Measurements from ENCODE around the gene EPS8L3.
"Not testable (repeated sequence)": the region's sequence is repeated elsewhere in the genome, so short reads cannot be mapped to it uniquely, and the experiment has no call there.

The EPS8L3 gene

DNA sequence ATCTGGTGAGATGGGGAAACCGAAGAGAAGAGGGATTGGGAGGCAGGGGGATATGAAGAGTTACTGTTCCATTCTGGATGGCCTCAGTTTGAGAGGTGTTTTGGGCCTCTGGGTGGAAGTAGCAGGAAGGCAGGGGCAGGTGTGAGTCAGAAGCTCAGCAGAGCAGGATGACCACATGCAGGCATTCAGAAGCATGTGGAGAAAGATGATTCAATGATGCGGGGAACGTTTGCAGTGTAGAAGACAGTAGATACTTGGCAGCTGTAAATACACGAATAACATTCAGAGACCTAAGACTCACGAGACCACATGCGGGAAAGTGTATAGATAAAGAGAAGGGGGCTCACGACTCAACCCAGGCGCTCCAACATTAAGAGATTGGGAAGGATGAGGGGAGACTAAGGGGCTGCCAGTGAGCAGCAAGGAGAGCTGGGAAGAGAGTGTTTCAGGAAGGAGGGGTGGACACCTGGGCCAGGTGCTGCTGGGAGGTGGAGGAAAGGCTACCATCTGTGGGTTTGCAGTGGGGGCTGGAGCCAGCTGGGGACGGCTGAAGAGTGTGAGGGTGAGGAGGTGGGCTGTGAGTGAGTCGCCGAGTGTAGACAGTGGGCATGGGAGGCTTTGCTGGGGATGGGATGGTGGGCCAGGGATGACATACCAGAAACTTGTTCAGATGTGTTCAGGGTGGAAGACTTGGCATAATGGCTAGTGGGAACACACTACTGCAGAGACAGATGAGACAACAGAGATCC is 5.8 kb upstream of the EPS8L3 start:
- TF ChIP-seq, protein P1, sequence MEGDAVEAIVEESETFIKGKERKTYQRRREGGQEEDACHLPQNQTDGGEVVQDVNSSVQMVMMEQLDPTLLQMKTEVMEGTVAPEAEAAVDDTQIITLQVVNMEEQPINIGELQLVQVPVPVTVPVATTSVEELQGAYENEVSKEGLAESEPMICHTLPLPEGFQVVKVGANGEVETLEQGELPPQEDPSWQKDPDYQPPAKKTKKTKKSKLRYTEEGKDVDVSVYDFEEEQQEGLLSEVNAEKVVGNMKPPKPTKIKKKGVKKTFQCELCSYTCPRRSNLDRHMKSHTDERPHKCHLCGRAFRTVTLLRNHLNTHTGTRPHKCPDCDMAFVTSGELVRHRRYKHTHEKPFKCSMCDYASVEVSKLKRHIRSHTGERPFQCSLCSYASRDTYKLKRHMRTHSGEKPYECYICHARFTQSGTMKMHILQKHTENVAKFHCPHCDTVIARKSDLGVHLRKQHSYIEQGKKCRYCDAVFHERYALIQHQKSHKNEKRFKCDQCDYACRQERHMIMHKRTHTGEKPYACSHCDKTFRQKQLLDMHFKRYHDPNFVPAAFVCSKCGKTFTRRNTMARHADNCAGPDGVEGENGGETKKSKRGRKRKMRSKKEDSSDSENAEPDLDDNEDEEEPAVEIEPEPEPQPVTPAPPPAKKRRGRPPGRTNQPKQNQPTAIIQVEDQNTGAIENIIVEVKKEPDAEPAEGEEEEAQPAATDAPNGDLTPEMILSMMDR (IDR thresholded peaks at IDR 0.05; ENCODE audit: low read depth, low read length), result no peak
- H3K4me3 ChIP-seq (ENCODE audit: low read depth, low read length), result no peak overlapping the region

DNA sequence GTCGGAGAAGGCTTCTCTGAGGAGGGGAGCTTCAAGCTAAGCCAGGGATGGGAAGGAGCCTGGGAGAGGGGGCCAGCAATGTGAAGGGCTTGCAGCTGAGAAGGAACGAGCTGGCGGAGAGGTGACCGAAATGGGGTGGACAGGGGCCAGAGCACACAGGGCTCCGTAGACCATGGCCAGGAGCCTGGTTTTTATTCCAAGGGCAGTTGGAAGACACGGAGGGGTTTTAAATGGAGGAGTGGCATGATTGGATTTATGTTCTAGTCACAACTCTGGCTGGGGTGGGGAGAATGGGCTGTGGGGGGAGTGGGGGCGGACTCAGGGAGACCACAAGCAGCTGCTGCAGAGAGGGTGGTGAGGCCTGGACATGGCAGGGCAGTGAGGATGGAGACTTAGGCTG is 5.1 kb upstream of the EPS8L3 start:
- no peak overlapping the region for H3K4me3 ChIP-seq (ENCODE audit: low read depth, low read length)
- TF ChIP-seq, protein P1 (IDR thresholded peaks at IDR 0.05; ENCODE audit: low read depth, low read length), result no peak

DNA sequence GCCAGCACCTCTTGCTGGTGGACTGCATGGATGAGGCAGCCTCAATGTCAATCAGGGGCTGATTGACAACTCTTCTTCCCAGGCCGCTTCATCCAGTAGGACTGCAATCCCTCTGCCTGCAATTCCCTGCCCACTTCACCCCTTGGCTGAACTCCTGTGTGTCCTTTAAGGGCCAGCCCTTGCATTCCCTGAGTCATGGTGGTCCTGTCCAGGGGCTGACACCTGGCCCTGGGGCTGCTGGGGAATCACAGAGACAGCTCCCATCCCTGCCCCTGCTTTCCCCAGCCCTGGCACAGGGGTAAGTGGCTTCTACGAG is 4.6 kb upstream of the EPS8L3 start:
- no peak overlapping the region for H3K4me3 ChIP-seq (ENCODE audit: low read depth, low read length)
- TF ChIP-seq, protein P1 (IDR thresholded peaks at IDR 0.05; ENCODE audit: low read depth, low read length), result no peak

DNA sequence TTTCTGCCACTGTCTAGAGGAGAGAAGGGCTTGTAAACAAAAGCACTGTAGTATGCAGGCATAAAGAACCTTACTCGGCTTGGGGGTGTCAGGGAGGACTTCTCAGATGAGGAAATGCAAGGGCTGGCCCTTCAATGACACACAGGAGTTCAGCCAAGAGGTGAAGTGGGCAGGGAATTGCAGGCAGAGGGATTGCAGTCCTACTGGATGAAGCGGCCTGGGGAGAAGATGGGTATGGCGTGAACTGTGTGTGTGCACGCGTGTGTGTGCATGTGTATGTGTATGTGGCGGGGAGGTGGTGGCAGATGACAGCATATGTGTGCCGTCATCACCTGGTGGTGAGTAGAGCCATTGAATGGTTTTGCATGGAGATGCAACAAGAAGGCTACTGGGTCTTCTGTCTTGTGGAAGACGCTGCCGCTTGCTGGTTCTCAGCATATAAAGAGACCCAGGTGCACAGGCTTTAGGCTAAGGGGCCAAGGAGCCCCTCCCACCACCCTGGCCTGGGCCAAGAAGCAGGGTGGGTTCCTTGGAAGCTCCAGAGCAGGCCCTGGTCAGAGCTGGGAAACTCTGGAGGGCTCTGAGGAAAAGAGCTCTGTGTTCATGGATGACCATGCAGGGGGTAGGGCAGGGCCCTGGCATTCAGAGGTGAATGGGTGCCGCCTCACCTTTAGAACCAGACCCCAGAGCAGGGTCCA is 4.1 kb upstream of the EPS8L3 start:
- H3K4me3 ChIP-seq (ENCODE audit: low read depth, low read length), result no peak overlapping the region
- TF ChIP-seq, protein P1 (IDR thresholded peaks at IDR 0.05; ENCODE audit: low read depth, low read length), result no peak

DNA sequence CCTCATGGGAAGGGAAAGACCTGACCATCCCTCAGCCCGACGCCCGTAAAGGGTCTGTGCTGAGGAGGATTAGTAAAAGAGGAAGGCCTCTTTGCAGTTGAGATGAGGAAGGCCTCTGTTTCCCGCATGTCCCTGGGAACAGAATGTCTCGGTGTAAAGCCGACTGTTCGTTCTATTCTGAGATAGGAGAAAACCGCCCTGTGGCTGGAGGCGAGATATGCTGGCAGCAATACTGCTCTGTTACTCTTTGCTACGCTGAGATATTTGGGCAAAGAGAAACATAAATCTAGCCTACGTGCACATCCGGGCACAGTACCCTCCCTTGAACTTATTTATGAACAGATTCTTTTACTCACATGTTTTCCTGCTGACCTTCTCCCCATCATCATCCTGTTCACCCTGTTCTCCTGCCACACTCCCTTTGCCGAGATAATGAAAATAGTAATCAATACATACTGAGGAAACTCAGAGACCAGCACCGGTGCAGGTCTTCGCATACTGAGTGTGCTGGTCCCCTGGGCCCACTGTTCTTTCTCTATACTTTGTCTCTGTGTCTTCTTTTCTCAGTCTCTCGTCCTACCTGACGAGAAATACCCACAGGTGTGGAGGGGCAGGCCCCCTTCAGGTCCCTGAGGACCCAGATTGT is 3.4 kb upstream of the EPS8L3 start:
- not testable (repeated sequence) for H3K4me3 ChIP-seq (ENCODE audit: low read depth, low read length)

DNA sequence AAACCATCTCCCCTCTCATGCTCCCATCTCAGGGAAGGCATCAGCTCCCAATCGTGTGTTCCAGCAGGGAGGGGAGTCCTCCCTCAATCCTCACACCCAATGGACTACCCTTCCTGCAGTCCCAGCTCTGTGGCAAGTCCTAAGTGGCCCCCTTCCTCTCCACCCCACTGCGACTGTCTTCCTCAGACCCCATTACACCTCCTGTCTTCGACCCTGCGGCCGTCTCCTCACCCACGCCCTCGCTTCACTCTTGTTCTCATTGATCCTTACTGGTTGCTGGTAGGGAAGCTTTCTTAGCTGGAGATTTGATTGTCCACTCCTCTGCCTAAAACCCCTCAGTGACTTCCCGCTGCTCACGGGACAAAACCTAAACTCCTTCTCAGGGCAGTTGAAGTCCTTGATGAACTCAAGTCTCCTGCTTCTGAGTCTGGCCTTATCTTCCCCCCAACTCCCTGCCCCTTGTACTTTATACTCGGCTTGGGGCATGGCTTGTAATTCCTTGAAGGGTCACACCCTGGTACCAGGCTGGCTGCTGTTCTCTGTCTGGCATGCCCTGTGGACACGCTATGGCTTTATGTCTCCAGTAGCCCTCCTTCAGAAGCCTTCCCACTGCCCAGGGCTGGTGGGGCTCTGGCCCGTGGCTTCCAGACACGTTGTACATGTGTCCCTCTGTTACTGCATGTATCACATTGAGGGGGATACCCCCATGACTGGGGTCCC is 2.3 kb upstream of the EPS8L3 start:
- H3K4me3 ChIP-seq (ENCODE audit: low read depth, low read length), result no peak overlapping the region
- TF ChIP-seq, protein P1 (IDR thresholded peaks at IDR 0.05; ENCODE audit: low read depth, low read length), result no peak

DNA sequence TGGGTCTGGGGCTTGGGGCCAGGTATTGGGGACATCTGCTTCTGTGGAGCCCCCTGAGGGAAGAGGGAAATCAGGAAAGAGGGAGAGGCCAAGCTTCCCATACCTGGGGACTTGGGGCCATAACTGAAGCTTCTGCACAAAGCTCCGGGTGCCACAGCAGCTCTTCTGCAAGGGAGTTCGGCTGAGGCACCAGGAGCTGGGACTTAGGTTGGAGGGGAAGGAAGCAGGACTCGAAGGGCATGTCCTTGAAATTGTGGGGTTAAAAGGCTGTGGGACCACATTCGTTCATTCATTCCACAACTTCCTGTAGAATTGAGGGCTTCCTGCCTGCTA is 1.7 kb upstream of the EPS8L3 start:
- TF ChIP-seq, protein P1 (IDR thresholded peaks at IDR 0.05; ENCODE audit: low read depth, low read length), result no peak
- H3K4me3 ChIP-seq (ENCODE audit: low read depth, low read length), result no peak overlapping the region

All from WI38 (cell line).